ENCODE data around the gene TNFRSF25. TPM values are rescaled to one million over a fixed set of nuclear protein-coding genes. Genes with fewer than 3 reads are reported as not detected.
"Not testable (repeated sequence)": the region's sequence is repeated elsewhere in the genome, so short reads cannot be mapped to it uniquely, and the experiment has no call there.

TNFRSF25 gene
- total RNA-seq, 4 donors from 2014 or later: 53.7 to 168 (median 75.7) TPM

- no peak for TF ChIP-seq CTCF (IDR thresholded peaks at IDR 0.05)
- TF ChIP-seq POLR2A (IDR thresholded peaks at IDR 0.05): no peak
- intact Hi-C loops (cut with DNase I; ENCODE audit: low total_unique reads): no loop called here
- no peak overlapping the region for H3K4me3 ChIP-seq (ENCODE audit: low read depth, poor library complexity, severe bottlenecking)
- no peak for DNase-seq (ENCODE audit: low spot score in 2 of 2)
- 25 to 48% methylated on average over 5 to 7 of the region's 7 CpGs for WGBS, 2 donors
Measured at GRCh38 chr1:6450005-6450450, 15.9 kb downstream of the TNFRSF25 start.

GRCh38 chr1:6448749-6449631 lies 17.0 kb downstream of the TNFRSF25 start:
- 7 to 47% methylated on average over 5 to 41 of the region's 66 CpGs for WGBS, 2 donors
- intact Hi-C loops (cut with DNase I; ENCODE audit: low total_unique reads): no loop called here
- DNase-seq (ENCODE audit: low spot score in 2 of 2): no peak
- no peak overlapping the region for H3K4me3 ChIP-seq (ENCODE audit: low read depth, poor library complexity, severe bottlenecking)
- no peak for TF ChIP-seq POLR2A (IDR thresholded peaks at IDR 0.05)
- no peak for TF ChIP-seq CTCF (IDR thresholded peaks at IDR 0.05)

- no peak for DNase-seq (ENCODE audit: low spot score in 2 of 2)
- 0 to 7% methylated on average over 1 to 11 of the region's 68 CpGs for WGBS, 2 donors
- no peak overlapping the region for H3K4me3 ChIP-seq (ENCODE audit: low read depth, poor library complexity, severe bottlenecking)
- intact Hi-C loops (cut with DNase I; ENCODE audit: low total_unique reads): no loop called here
- no peak for TF ChIP-seq POLR2A (IDR thresholded peaks at IDR 0.05)
- TF ChIP-seq CTCF (IDR thresholded peaks at IDR 0.05): no peak
Measured at GRCh38 chr1:6447818-6448748, 17.9 kb downstream of the TNFRSF25 start.

GRCh38 chr1:6447016-6447817 lies 18.8 kb downstream of the TNFRSF25 start:
- no peak for DNase-seq (ENCODE audit: low spot score in 2 of 2)
- WGBS, 2 donors: 5 to 7% methylated on average over 14 to 43 of the region's 67 CpGs
- H3K4me3 ChIP-seq (ENCODE audit: low read depth, poor library complexity, severe bottlenecking): no peak overlapping the region
- no peak for TF ChIP-seq CTCF (IDR thresholded peaks at IDR 0.05)
- no peak for TF ChIP-seq POLR2A (IDR thresholded peaks at IDR 0.05)
- intact Hi-C loops (cut with DNase I; ENCODE audit: low total_unique reads): no loop called here

GRCh38 chr1:6446665-6447015 lies 19.3 kb downstream of the TNFRSF25 start:
- no peak overlapping the region for H3K4me3 ChIP-seq (ENCODE audit: low read depth, poor library complexity, severe bottlenecking)

GRCh38 chr1:6445929-6446328 lies 20.0 kb downstream of the TNFRSF25 start:
- DNase-seq (ENCODE audit: low spot score in 2 of 2); H3K4me3 ChIP-seq (ENCODE audit: low read depth, poor library complexity, severe bottlenecking); intact Hi-C loops (cut with DNase I; ENCODE audit: low total_unique reads): not testable (repeated sequence)
- WGBS, 2 donors: 77 to 89% methylated on average over 3 to 4 of the region's 4 CpGs

More at GRCh38 chr1:6446665-6447015, 19.3 kb downstream of the TNFRSF25 start:
- 63 to 79% methylated on average over 3 to 4 of the region's 4 CpGs for WGBS, 2 donors
- intact Hi-C loops (cut with DNase I; ENCODE audit: low total_unique reads): no loop called here
- no peak for DNase-seq (ENCODE audit: low spot score in 2 of 2)
- TF ChIP-seq CTCF (IDR thresholded peaks at IDR 0.05) (no peak), POLR2A (IDR thresholded peaks at IDR 0.05) (no peak)
